SK-N-MC (cell line): ENCODE data around the gene ITGA1.

Source experiments
- EZH2 ChIP-seq: fragments of 200-600 bp; sonication (generic); IDR thresholded peaks from one replicate; pipeline ENCODE4 v1.6.1; 2017; ENCODE audit warnings: antibody characterized with exemption
- FOXP2 ChIP-seq: optimal IDR thresholded peaks from 2 replicates; pipeline ENCODE3; 2011; ENCODE audit warnings: mild to moderate bottlenecking, moderate library complexity; ENCODE audit not compliant: insufficient read depth; ENCODE audit errors: extremely low read length, control extremely low read depth
- POLR2AphosphoS5 ChIP-seq: IDR thresholded peaks from 2 replicates; pipeline ENCODE4 v1.6.1; 2012; ENCODE audit warnings: mild to moderate bottlenecking, low read depth, low read length, borderline replicate concordance

- TF ChIP-seq EZH2 (no peak), POLR2AphosphoS5 (no peak), FOXP2 (no peak)
Observed at GRCh38 chr5:52922384-52922783, 134.7 kb downstream of the ITGA1 start.
